GM23338 (cell line): ENCODE data around the gene PDE4C. TPM values are rescaled to one million over a fixed set of nuclear protein-coding genes. Genes with fewer than 3 reads are reported as not detected.

Experiments used
- ATAC-seq: fragments of 200-7000 bp; cut with Tn5 transposase; 3 replicates; pipeline ENCODE4 v1.9.1; 2020
- DNase-seq: peaks from one replicate; pipeline ENCODE4 v3.0.0-alpha.2; 2015; ENCODE audit warnings: low spot score
- H2AFZ ChIP-seq: fragments of 200-600 bp; sonication (generic); 2 replicates; pipeline ENCODE4 v1.8.0; 2016; ENCODE audit warnings: antibody characterized with exemption, mild to moderate bottlenecking, moderate library complexity
- H3F3A ChIP-seq: fragments of 200-600 bp; sonication (generic); replicated peaks from 2 replicates; pipeline ENCODE4 v1.8.0; 2017; ENCODE audit warnings: antibody characterized with exemption, mixed run types, low read depth
- H3K27ac ChIP-seq: fragments of 200-600 bp; sonication (generic); 2 replicates; pipeline ENCODE4 v1.6.1; 2016; ENCODE audit warnings: low read depth
- H3K27me3 ChIP-seq: fragments of 200-600 bp; sonication (generic); 2 replicates; pipeline ENCODE4 v1.8.0; 2016; ENCODE audit warnings: mild to moderate bottlenecking, mixed run types, moderate library complexity; ENCODE audit not compliant: insufficient read depth
- H3K36me3 ChIP-seq: fragments of 200-600 bp; sonication (generic); 2 replicates; pipeline ENCODE4 v1.8.0; 2016; ENCODE audit warnings: mild to moderate bottlenecking; ENCODE audit not compliant: insufficient read depth
- H3K4me1 ChIP-seq: fragments of 200-600 bp; sonication (generic); 2 replicates; pipeline ENCODE4 v1.8.0; 2016; ENCODE audit warnings: mild to moderate bottlenecking, moderate library complexity; ENCODE audit not compliant: insufficient read depth
- H3K4me2 ChIP-seq: fragments of 200-600 bp; sonication (generic); 2 replicates; pipeline ENCODE4 v1.7.1; 2017; ENCODE audit warnings: mixed run types
- H3K4me3 ChIP-seq: fragments of 200-600 bp; sonication (generic); 2 replicates; pipeline ENCODE4 v1.6.1; 2016; ENCODE audit warnings: mixed run types
- H3K79me2 ChIP-seq: fragments of 200-600 bp; sonication (generic); replicated peaks from 2 replicates; pipeline ENCODE4 v1.8.0; 2017; ENCODE audit warnings: mild to moderate bottlenecking; ENCODE audit not compliant: insufficient read depth
- H3K9me2 ChIP-seq: fragments of 200-600 bp; sonication (generic); 2 replicates; pipeline ENCODE4 v1.8.0; 2017; ENCODE audit not compliant: insufficient read depth
- H4K20me1 ChIP-seq: fragments of 200-600 bp; sonication (generic); replicated peaks from 2 replicates; pipeline ENCODE4 v1.8.0; 2017; ENCODE audit warnings: mild to moderate bottlenecking; ENCODE audit not compliant: insufficient read depth
- H3K27ac Mint-ChIP-seq: 2 replicates; pipeline ENCODE4 v1.8.0; 2020; ENCODE audit warnings: inconsistent platforms, mild to moderate bottlenecking, moderate library complexity, mixed read lengths
- H3K27me3 Mint-ChIP-seq: 3 replicates; pipeline ENCODE4 v1.8.0; 2022; ENCODE audit warnings: low read depth, mild to moderate bottlenecking, moderate library complexity, mixed read lengths, inconsistent platforms; ENCODE audit not compliant: insufficient read depth, poor library complexity
- H3K36me3 Mint-ChIP-seq: 3 replicates; pipeline ENCODE4 v1.8.0; 2021; ENCODE audit warnings: low read depth, mild to moderate bottlenecking, inconsistent platforms, moderate library complexity, mixed read lengths
- H3K4me1 Mint-ChIP-seq: 3 replicates; pipeline ENCODE4 v1.8.0; 2020; ENCODE audit warnings: mild to moderate bottlenecking, inconsistent platforms, mixed read lengths
- H3K4me3 Mint-ChIP-seq: 3 replicates; pipeline ENCODE4 v1.8.0; 2021; ENCODE audit warnings: moderate library complexity, mild to moderate bottlenecking, inconsistent platforms, mixed read lengths
- H3K9me3 Mint-ChIP-seq: 3 replicates; pipeline ENCODE4 v1.8.0; 2020; ENCODE audit warnings: moderate library complexity, mild to moderate bottlenecking, inconsistent platforms, mixed read lengths
- CREB1 ChIP-seq: fragments of 250-450 bp; sonication (Bioruptor Pico); IDR thresholded peaks from 2 replicates; pipeline ENCODE4 v1.5.0; 2020; ENCODE audit warnings: low read depth, mild to moderate bottlenecking, moderate library complexity
- POLR2AphosphoS5 ChIP-seq: IDR thresholded peaks from 2 replicates; pipeline ENCODE4 v1.6.1; 2016; ENCODE audit warnings: antibody characterized with exemption, low read depth
- STAT1 ChIP-seq: IDR thresholded peaks from one replicate; pipeline ENCODE4 v1.6.1; 2016; ENCODE audit warnings: antibody characterized with exemption; ENCODE audit not compliant: unreplicated experiment
- ZNF114 ChIP-seq: fragments of 250-450 bp; sonication (Bioruptor Pico); IDR thresholded peaks from 2 replicates; pipeline ENCODE4 v1.5.0; 2020; ENCODE audit warnings: mild to moderate bottlenecking, moderate library complexity
- ZNF331 ChIP-seq: fragments of 250-450 bp; sonication (Bioruptor Pico); IDR thresholded peaks from 2 replicates; pipeline ENCODE4 v1.5.0; 2020; ENCODE audit warnings: low read depth, mild to moderate bottlenecking, moderate library complexity
- polyA plus RNA-seq: library from polyadenylated mRNA; unstranded; fragments of >200 nt; fragmentation: Nextera tagmentation; extraction: Ambion mirVana; gene quantifications from 2 replicates; pipeline ENCODE4 v1.2.1, GENCODE V29; 2016
- total RNA-seq: library from RNA; depleted of rRNA; stranded (reverse); fragments of >200 nt; shearing (Covaris generic); gene quantifications from 2 replicates; pipeline ENCODE4 v1.2.3, GENCODE V29; 2014
- TF ChIP-seq, protein P1 (sequence below), 2 experiments: fragments of 200-600 bp in 1 of 2; sonication (generic) in 1 of 2; conservative IDR thresholded peaks; 2 replicates each; pipeline versions ENCODE4 v1.5.1 to v1.6.1; 2016 to 2017; ENCODE audit warnings: antibody characterized with exemption in 2 of 2, low read depth in 2 of 2, mild to moderate bottlenecking in 2 of 2, moderate library complexity in 1 of 2

PDE4C gene
- total and polyA plus RNA-seq, 2 experiments from 2014 or later, result 1.6 to 3.6 TPM

DNA sequence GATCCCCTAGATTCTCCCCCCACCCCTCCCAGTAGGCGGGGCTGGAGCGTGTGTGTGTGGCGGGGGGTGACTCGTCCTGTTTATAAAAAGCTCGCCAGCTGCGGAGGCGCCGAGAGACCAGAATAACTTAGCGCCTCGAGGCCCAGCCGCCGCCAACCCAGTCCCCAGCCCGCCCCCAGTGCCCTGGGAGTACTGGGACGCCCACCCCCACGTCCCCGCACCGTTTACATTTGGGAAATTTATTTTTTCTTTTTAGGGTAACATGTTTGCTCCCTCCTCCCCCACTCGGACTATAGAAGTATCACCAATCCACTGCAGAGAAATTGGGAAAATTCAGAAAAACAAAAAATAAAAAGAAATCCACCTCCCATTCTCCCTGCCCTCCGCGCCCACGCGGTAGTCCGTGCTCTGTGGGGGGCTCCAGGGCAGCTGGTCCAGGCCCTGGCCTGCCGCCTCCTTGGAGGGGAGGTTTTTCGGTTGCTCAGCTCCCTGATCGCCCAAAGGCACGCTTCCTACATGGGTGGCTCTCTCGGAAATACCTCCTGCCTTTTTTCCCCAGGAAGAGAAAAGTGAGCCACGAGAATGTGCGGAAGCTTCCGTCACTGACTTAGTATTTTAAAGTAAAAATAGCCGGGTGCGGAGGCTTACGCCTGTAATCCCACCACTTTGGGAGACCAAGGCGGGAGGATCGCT, 20.9 kb downstream of the PDE4C start:
- Mint-ChIP-seq H3K36me3 (peaks cover 12% of the 10 kb centered on the region), H3K27ac (peak overlapping the region; percentile 94), H3K9me3 (no peaks in the 10 kb centered on the region), H3K27me3 (peaks cover 16% of the 10 kb centered on the region), H3K4me1 (peaks cover 23% of the 10 kb centered on the region), H3K4me3 (peak overlapping the region; percentile 85)
- Histone ChIP-seq H2AFZ (peak overlapping the region; percentile 49; the same call in 1 of the 2 replicates), H4K20me1 (no peaks in the 10 kb centered on the region; the same call in none of the 2 replicates), H3K79me2 (0 out of 2 replicates have a peak, but pooled peaks cover 6% of the 10 kb centered on the region), H3K4me1 (peaks cover 11% of the 10 kb centered on the region), H3K9me2 (no peaks in the 10 kb centered on the region), H3K27me3 (no peaks in the 10 kb centered on the region), H3K36me3 (no peaks in the 10 kb centered on the region), H3K4me3 (peak overlapping the region; percentile 78), H3K27ac (peak overlapping the region; percentile 99), H3F3A (peaks cover 31% of the 10 kb centered on the region), H3K4me2 (peak overlapping the region; percentile 99)
- peak; percentile 71 for DNase-seq
- ATAC-seq, result peak; percentile 4
- TF ChIP-seq CREB1 (CRISPR knock-in tag), result no peak
- TF ChIP-seq ZNF114, result no peak
- TF ChIP-seq, protein P1, sequence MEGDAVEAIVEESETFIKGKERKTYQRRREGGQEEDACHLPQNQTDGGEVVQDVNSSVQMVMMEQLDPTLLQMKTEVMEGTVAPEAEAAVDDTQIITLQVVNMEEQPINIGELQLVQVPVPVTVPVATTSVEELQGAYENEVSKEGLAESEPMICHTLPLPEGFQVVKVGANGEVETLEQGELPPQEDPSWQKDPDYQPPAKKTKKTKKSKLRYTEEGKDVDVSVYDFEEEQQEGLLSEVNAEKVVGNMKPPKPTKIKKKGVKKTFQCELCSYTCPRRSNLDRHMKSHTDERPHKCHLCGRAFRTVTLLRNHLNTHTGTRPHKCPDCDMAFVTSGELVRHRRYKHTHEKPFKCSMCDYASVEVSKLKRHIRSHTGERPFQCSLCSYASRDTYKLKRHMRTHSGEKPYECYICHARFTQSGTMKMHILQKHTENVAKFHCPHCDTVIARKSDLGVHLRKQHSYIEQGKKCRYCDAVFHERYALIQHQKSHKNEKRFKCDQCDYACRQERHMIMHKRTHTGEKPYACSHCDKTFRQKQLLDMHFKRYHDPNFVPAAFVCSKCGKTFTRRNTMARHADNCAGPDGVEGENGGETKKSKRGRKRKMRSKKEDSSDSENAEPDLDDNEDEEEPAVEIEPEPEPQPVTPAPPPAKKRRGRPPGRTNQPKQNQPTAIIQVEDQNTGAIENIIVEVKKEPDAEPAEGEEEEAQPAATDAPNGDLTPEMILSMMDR (conservative IDR thresholded peaks at IDR 0.05; ENCODE audit: low read depth in 2 of 2), result no peak
- TF ChIP-seq POLR2AphosphoS5, result peak; percentile 54; the same call in 1 of the 2 replicates

DNA sequence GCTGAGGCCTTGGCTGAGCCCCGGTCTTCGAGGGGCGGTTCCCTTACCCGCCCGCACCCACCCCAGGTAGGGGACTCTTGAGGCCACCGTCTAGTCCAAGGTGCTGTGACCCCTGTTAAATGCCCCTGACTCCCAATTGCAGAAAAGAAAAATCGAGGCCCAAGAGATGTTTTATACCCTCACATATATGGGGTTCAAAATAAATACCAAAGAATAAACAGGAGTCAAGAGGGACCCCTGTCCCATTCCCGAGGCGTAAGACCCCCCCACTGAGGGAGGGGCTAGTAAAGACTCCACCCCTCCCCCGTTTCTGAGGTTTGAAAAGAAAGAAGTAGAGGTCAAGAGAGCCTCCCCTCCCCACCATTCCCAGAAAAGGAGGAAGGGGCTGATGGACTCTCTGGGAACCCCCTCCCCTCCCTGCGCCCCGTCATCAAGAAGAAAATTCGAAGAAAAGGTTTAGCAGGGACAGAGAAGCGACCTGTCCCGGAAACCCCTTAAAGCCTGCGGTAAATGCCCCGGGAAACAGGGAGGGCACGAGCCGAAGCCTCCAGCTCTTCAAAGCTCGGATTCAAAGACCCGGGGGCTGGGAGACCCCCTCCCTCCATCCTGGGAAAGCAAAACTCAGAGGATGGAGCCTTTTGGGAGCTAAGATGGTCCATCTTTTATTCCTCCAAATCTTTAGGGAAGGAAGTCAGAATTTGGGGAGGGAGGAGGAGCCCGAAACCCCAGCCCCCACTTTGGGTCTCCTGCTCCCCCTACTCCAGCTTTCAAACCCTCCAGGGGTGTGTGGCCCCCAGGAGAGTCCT, 21.6 kb downstream of the PDE4C start:
- H2AFZ ChIP-seq, result 0 out of 2 replicates have a peak overlapping the region, but pooled peaks have one; percentile 49
- peak; percentile 8 for ATAC-seq

More for the DNA sequence above, 21.6 kb downstream of the PDE4C start:
- Histone ChIP-seq H3K36me3 (peaks cover 4% of the 10 kb centered on the region; the same call in 1 of the 2 replicates), H4K20me1 (no peaks in the 10 kb centered on the region; the same call in none of the 2 replicates), H3K79me2 (0 out of 2 replicates have a peak, but pooled peaks cover 6% of the 10 kb centered on the region), H3K27ac (peak overlapping the region; percentile 99), H3K4me1 (peaks cover 11% of the 10 kb centered on the region), H3K27me3 (no peaks in the 10 kb centered on the region), H3K4me3 (peak overlapping the region; percentile 78), H3K9me2 (no peaks in the 10 kb centered on the region), H3F3A (peaks cover 31% of the 10 kb centered on the region), H3K4me2 (peak overlapping the region; percentile 99)
- H3K27me3 Mint-ChIP-seq, result peaks cover 20% of the 10 kb centered on the region
- peak overlapping the region; percentile 94 for H3K27ac Mint-ChIP-seq
- DNase-seq, result peak; percentile 79
- peaks cover 23% of the 10 kb centered on the region for H3K4me1 Mint-ChIP-seq
- peaks cover 20% of the 10 kb centered on the region for H3K36me3 Mint-ChIP-seq
- H3K4me3 Mint-ChIP-seq, result peak overlapping the region; percentile 85
- no peaks in the 10 kb centered on the region for H3K9me3 Mint-ChIP-seq
- TF ChIP-seq POLR2AphosphoS5 (peak; percentile 65; the same call in 1 of the 2 replicates), STAT1 (no peak), ZNF331 (CRISPR knock-in tag) (no peak)
